Keratinocyte (primary cell): ENCODE results near the gene ULK3. TPM values are rescaled to one million over a fixed set of nuclear protein-coding genes. Genes with fewer than 3 reads are reported as not detected.

ENCODE experiments used
- DNase-seq: peaks from one replicate; pipeline ENCODE4 v3.0.0-alpha.2; 2011; ENCODE audit warnings: low read depth, missing footprints, low spot score
- FAIRE-seq: peaks from 2 replicates; lab custom pipeline; 2011; peaks lifted over from hg19 to GRCh38; lab: Jason Lieb, UNC
- H2AFZ ChIP-seq: 2 replicates; pipeline ENCODE4 v1.6.0; 2012; ENCODE audit warnings: low read length, control low read depth, inconsistent platforms; ENCODE audit not compliant: control insufficient read depth
- H3K27ac ChIP-seq: 2 replicates; pipeline ENCODE4 v1.5.1; 2011; ENCODE audit warnings: low read length; ENCODE audit not compliant: control insufficient read depth, insufficient read depth
- H3K27me3 ChIP-seq: 3 replicates; pipeline ENCODE4 v1.6.0; 2011; ENCODE audit warnings: low read length; ENCODE audit not compliant: control insufficient read depth, insufficient read depth; ENCODE audit errors: extremely low read depth
- H3K36me3 ChIP-seq, 2 experiments: 2 replicates in 1 of 2; 3 replicates in 1 of 2; pipeline ENCODE4 v1.5.1; 2011; ENCODE audit warnings: low read length in 2 of 2, mild to moderate bottlenecking in 1 of 2; ENCODE audit not compliant: control insufficient read depth in 2 of 2, insufficient read depth in 2 of 2; ENCODE audit errors: extremely low read depth in 1 of 2
- H3K4me1 ChIP-seq: 3 replicates; pipeline ENCODE4 v1.5.1; 2011; ENCODE audit warnings: low read length; ENCODE audit not compliant: control insufficient read depth, insufficient read depth; ENCODE audit errors: extremely low read depth
- H3K4me2 ChIP-seq: 3 replicates; pipeline ENCODE4 v1.6.0; 2011; ENCODE audit warnings: low read depth, low read length; ENCODE audit not compliant: control insufficient read depth, insufficient read depth; ENCODE audit errors: extremely low read depth
- H3K4me3 ChIP-seq, 3 experiments: fragments of 200-600 bp in 1 of 3; sonication (generic) in 1 of 3; 2 replicates in 2 of 3; 3 replicates in 1 of 3; pipeline ENCODE4 v1.5.1; 2011 to 2016; ENCODE audit warnings: low read length in 3 of 3, mild to moderate bottlenecking in 3 of 3, control low read depth in 2 of 3, inconsistent platforms in 1 of 3, low read depth in 1 of 3, mixed read lengths in 1 of 3, mixed run types in 1 of 3, moderate library complexity in 1 of 3; ENCODE audit not compliant: control insufficient read depth in 2 of 3, insufficient read depth in 2 of 3; ENCODE audit errors: extremely low read depth in 1 of 3
- H3K79me2 ChIP-seq: 2 replicates; pipeline ENCODE4 v1.6.0; 2012; ENCODE audit warnings: low read length; ENCODE audit not compliant: control insufficient read depth, insufficient read depth
- H3K9ac ChIP-seq: 3 replicates; pipeline ENCODE4 v1.6.0; 2011; ENCODE audit warnings: low read length; ENCODE audit not compliant: control insufficient read depth, insufficient read depth; ENCODE audit errors: extremely low read depth
- H3K9me1 ChIP-seq: 3 replicates; pipeline ENCODE4 v1.6.0; 2011; ENCODE audit warnings: low read length; ENCODE audit not compliant: control insufficient read depth, insufficient read depth; ENCODE audit errors: extremely low read depth
- H3K9me3 ChIP-seq: 2 replicates; pipeline ENCODE4 v1.5.1; 2012; ENCODE audit warnings: low read depth, low read length; ENCODE audit not compliant: control insufficient read depth
- H4K20me1 ChIP-seq: 3 replicates; pipeline ENCODE4 v1.6.0; 2011; ENCODE audit warnings: low read length; ENCODE audit not compliant: control insufficient read depth, insufficient read depth; ENCODE audit errors: extremely low read depth
- EZH2 ChIP-seq: IDR thresholded peaks from one replicate; pipeline ENCODE4 v1.6.1; 2012; ENCODE audit warnings: inconsistent platforms, mild to moderate bottlenecking, low read length, moderate library complexity
- dilution Hi-C: fragments of 300-500 bp; cut with MboI; formaldehyde crosslinking; loops from one replicate; pipeline ENCODE4 v1.7.0; 2020; ENCODE audit warnings: low sequenced_read_pairs; ENCODE audit not compliant: extremely low pct_ligation_motif_present
- polyA plus RNA-seq, 5 experiments: library from polyadenylated mRNA; depleted of rRNA in 3 of 5; stranded (reverse) in 3 of 5; stranded (forward) in 1 of 5; unstranded in 1 of 5; fragments of >200 nt; gene quantifications; 1 replicate in 1 of 5; 2 replicates in 3 of 5; 3 replicates in 1 of 5; pipeline versions ENCODE4 v1.2.1 to v1.2.3, GENCODE V29; 2011 to 2012; ENCODE audit warnings: missing spikeins in 2 of 5, low read depth in 1 of 5, low replicate concordance in 1 of 5
- TF ChIP-seq, protein P1 (sequence below), 3 experiments: IDR thresholded peaks in 1 of 3; conservative IDR thresholded peaks in 1 of 3; optimal IDR thresholded peaks in 1 of 3; 2 replicates in 2 of 3; 3 replicates in 1 of 3; pipeline versions ENCODE3 to v1.5.1; 2011; ENCODE audit warnings: low read length in 3 of 3, mild to moderate bottlenecking in 3 of 3, moderate library complexity in 2 of 3, control low read depth in 1 of 3, inconsistent platforms in 1 of 3; ENCODE audit not compliant: insufficient read depth in 2 of 3; ENCODE audit errors: extremely low read depth in 1 of 3

ULK3 gene
- polyA plus RNA-seq, 1 donor (not counting 4 experiments of a cell fraction or from before 2014, with no cell fraction given): 16.5 TPM

DNA sequence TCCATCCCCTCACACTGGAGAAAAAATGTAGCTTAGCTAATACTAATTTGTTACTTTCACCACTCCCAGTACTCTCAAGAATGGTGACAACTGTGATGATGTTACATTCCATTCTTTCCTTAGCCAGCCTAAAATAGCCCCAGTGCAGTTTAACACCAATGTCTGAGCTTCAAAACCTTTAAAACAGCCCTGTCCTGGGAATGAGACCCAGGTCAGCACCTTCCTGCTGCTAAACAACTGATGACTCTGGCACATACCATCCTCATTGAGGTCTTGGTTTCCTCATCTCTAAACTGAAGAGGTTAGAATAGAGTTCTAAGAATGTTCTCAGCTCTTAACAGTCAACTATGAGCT is 26.4 kb upstream of the ULK3 start:
- FAIRE-seq: no peak
- H3K9ac ChIP-seq: no peak overlapping the region
- H3K4me1 ChIP-seq: peaks cover 69% of the 10 kb centered on the region
- peaks cover 6% of the 10 kb centered on the region for H3K9me1 ChIP-seq
- no peaks in the 10 kb centered on the region for H3K9me3 ChIP-seq
- peaks cover 57% of the 10 kb centered on the region for H3K79me2 ChIP-seq
- dilution Hi-C loops: no loop called here
- peaks cover 0 to 3% of the 10 kb centered on the region in 2 experiments for H3K36me3 ChIP-seq
- H3K27me3 ChIP-seq: no peaks in the 10 kb centered on the region
- H3K27ac ChIP-seq: no peak overlapping the region
- H4K20me1 ChIP-seq: peaks cover 13% of the 10 kb centered on the region
- no peak overlapping the region for H3K4me3 ChIP-seq
- no peak overlapping the region for H2AFZ ChIP-seq
- TF ChIP-seq EZH2: no peak
- TF ChIP-seq, protein P1, sequence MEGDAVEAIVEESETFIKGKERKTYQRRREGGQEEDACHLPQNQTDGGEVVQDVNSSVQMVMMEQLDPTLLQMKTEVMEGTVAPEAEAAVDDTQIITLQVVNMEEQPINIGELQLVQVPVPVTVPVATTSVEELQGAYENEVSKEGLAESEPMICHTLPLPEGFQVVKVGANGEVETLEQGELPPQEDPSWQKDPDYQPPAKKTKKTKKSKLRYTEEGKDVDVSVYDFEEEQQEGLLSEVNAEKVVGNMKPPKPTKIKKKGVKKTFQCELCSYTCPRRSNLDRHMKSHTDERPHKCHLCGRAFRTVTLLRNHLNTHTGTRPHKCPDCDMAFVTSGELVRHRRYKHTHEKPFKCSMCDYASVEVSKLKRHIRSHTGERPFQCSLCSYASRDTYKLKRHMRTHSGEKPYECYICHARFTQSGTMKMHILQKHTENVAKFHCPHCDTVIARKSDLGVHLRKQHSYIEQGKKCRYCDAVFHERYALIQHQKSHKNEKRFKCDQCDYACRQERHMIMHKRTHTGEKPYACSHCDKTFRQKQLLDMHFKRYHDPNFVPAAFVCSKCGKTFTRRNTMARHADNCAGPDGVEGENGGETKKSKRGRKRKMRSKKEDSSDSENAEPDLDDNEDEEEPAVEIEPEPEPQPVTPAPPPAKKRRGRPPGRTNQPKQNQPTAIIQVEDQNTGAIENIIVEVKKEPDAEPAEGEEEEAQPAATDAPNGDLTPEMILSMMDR (optimal IDR thresholded peaks at IDR 0.05 in 1 of 3, IDR thresholded peaks at IDR 0.05 in 1 of 3, conservative IDR thresholded peaks at IDR 0.05 in 1 of 3; ENCODE audit: extremely low read depth in 1 of 3, insufficient read depth in 2 of 3, low read length in 3 of 3): no peak
- peak overlapping the region; percentile 68 for H3K4me2 ChIP-seq
- DNase-seq: no peak

DNA sequence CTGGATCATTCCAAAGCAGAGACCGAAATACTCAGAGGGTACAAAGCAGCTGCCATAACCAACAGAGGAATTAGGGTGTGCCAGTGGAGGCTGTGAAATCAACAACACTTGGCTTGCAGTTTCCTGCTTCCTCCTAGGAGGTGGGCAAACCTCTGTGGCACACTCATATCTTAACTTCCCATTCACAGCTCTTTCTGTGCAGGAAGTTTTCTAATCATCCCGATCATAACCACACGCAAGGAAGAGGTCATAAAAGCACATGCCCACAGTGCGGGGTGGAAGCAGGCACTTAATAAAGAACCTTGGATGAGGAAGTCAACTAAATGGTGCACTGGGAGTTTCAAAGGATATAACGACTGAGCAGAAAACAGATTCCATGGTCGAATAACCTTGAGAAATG is 25.1 kb upstream of the ULK3 start:
- H3K27ac ChIP-seq: no peak overlapping the region
- dilution Hi-C loops: no loop called here

More for the DNA sequence above, 25.1 kb upstream of the ULK3 start:
- H3K9me1 ChIP-seq: peaks cover 8% of the 10 kb centered on the region
- peaks cover 78% of the 10 kb centered on the region for H3K4me1 ChIP-seq
- no peak for TF ChIP-seq EZH2
- TF ChIP-seq, protein P1 (optimal IDR thresholded peaks at IDR 0.05 in 1 of 3, IDR thresholded peaks at IDR 0.05 in 1 of 3, conservative IDR thresholded peaks at IDR 0.05 in 1 of 3; ENCODE audit: extremely low read depth in 1 of 3, insufficient read depth in 2 of 3, low read length in 3 of 3): no peak
- peak overlapping the region; percentile 9 for H3K4me2 ChIP-seq
- peaks cover 58% of the 10 kb centered on the region for H3K79me2 ChIP-seq
- DNase-seq (no peak), FAIRE-seq (no peak)
- H3K9me3 ChIP-seq: no peaks in the 10 kb centered on the region
- peaks cover 13% of the 10 kb centered on the region for H4K20me1 ChIP-seq
- peaks cover 0 to 3% of the 10 kb centered on the region in 2 experiments for H3K36me3 ChIP-seq
- no peak overlapping the region for H3K4me3 ChIP-seq
- no peaks in the 10 kb centered on the region for H3K27me3 ChIP-seq
- no peak overlapping the region for H2AFZ ChIP-seq
- no peak overlapping the region for H3K9ac ChIP-seq
